Left colon (tissue), 2 donors: ENCODE measurements around the gene OR8K3. TPM values are rescaled to one million over a fixed set of nuclear protein-coding genes. Genes with fewer than 3 reads are reported as not detected.

Experiments
- ATAC-seq: fragments of 200-7000 bp; cut with Tn5 transposase; one replicate; pipeline ENCODE4 v1.9.1; 2020; ENCODE audit warnings: mild to moderate bottlenecking, moderate library complexity
- DNase-seq, 2 donors: peaks; one replicate each; pipeline ENCODE4 v3.0.0-alpha.2; 2020
- intact Hi-C, 2 donors: fragments of 100-400 bp; cut with DNase I in 1 of 2; cut with micrococcal nuclease in 1 of 2; formaldehyde crosslinking; loops; one replicate each; pipeline versions ENCODE4 v1.11.2 to v1.14.0; 2022; cut with DNase I, micrococcal nuclease
- long read RNA-seq: library from polyadenylated mRNA; unstranded; transcript quantifications from one replicate; pipeline ENCODE4 v2.0.0, GENCODE V29; 2021
- total RNA-seq, 2 donors: library from RNA; stranded (reverse); fragmentation: NEBNext Ultra II Directional; extraction: Animal tissue kit (Norgen Biotek cat#: 25700); gene quantifications; one replicate each; pipeline ENCODE4 v1.2.1, GENCODE V29; 2021
- donor health status: DM: no; HTN: no; CAD: no.
- donor health status: DM: yes; HTN: yes; CAD: no.

The OR8K3 gene
- not detected for total RNA-seq
- long read RNA-seq: 0 reads

- no peak for ATAC-seq
- DNase-seq: no peak
- intact Hi-C loops: no loop called here
Observed at GRCh38 chr11:56314844-56315243, at the start of gene OR8K3. TSS of gene OR8K3 (plus strand) at chr11:56315144. CDS start at chr11:56318307, 3,163 bp downstream.

- intact Hi-C loops: no loop called here
- ATAC-seq: no peak
- no peak for DNase-seq
Observed at GRCh38 chr11:56271092-56271491, 43.9 kb upstream of the OR8K3 start.

DNA sequence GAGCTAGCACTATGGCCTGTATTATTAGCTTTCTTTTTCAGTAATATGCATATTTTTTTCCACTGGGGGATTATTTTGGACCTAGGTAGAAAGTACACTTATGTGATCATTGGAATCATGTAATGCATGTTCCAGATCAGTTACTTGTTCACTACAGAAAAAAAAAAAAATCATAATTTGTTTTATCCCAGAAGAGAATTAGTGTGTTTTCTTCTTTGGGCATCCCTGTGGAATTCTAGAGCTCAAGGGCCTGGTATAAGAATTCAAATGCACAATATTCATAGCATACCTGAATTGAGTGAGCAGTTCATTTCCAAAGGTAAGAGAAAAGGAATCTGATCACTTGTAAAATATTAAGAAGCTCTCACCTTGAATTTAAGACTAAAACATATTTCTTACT, 41.1 kb upstream of the OR8K3 start, which contains the start of gene OR5T1:
Gene OR5T1, plus strand, starts transcription at position 301 of the 400 bp plus-strand sequence. CDS start 1,485 bp downstream, outside the sequence.
- intact Hi-C loops: no loop called here
- ATAC-seq (no peak), DNase-seq (no peak)

DNA sequence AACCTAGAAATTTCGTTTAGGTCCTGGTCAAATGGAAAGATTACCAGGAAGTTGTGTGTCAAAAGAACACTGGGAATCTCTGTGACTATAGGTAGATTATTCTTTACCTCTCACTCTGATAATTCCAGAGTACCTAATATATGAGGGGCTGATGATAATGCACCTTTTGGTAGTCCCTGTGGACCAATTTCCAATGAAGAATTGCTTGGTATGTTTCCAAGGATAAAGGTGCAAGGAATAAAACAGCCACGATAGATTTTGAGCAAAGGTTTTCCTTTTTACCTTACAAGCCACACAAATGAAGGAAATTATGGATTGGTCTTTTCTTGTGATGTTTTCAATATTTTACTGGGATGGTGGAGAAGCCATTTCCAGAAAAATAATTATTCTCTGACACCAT, 22.8 kb upstream of the OR8K3 start, which contains the start of gene OR8H1:
Gene OR8H1, minus strand, starts transcription at position 101 of the 400 bp plus-strand sequence. CDS start 1,192 bp downstream, outside the sequence.
- DNase-seq: no peak
- no peak for ATAC-seq
- intact Hi-C loops: no loop called here

DNA sequence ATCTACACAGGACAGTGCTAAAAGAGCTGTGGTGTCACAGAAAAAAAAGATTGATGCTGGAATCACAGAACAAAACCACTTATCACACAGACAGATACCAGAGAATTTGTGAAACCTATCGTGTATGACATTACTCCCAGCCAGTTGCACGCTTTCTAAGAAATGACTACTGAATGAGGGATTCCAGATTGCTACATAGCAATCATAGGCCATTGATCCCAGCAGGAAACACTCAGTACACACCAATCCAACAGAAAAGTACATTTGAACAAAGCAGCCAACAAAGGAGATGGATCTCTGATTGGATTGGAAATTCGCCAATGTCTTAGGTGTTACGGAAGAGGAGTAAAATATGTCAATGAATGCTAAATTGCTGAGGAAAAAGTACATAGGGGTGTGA, 18.0 kb upstream of the OR8K3 start:
- no peak for DNase-seq
- no peak for ATAC-seq
- intact Hi-C loops: no loop called here

GRCh38 chr11:56307836-56308235, 7.1 kb upstream of the OR8K3 start:
- ATAC-seq (no peak), DNase-seq (no peak)
- intact Hi-C loops: no loop called here

GRCh38 chr11:56331861-56332491, 17.0 kb downstream of the OR8K3 start:
- DNase-seq (no peak), ATAC-seq (no peak)
- intact Hi-C loops: no loop called here

DNA sequence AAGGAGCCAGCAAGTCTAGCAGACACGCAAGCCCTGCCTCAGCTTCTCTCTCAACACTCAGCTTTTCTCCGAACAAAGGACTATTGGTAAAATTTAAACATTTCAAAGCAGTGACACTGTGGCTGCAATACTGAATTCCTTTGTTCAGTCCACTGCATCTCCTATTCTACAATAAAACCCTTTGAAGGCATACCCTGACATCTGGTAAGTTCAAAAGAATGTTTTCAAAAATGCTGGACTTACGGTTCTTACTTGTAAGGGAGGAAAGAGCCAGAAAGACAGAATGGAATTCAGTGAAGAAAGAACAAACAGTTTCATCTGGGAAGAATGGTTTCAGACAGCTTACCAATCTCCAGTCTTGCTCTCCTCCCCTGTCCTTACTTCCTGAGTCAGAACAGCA, 18.2 kb downstream of the OR8K3 start:
- intact Hi-C loops: no loop called here
- no peak for ATAC-seq
- DNase-seq: no peak

DNA sequence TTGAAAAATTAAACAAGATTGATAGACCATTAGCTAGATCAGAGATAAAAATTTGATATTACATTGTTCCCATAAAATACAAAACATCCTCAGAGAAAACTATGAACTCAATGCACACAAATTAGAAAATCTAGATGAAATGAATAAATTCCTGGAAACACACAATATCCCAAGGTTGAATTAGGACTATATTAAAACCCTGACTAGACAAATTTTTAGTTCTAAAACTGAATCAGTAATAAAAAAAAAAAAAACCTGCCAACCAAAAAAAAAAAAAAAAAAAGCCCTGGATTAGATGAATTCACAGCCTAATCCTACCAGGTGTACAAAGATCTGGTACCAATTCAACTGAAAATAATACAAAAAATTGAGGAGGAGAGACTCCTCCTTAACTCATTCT, 25.3 kb downstream of the OR8K3 start:
- no peak for ATAC-seq

DNA sequence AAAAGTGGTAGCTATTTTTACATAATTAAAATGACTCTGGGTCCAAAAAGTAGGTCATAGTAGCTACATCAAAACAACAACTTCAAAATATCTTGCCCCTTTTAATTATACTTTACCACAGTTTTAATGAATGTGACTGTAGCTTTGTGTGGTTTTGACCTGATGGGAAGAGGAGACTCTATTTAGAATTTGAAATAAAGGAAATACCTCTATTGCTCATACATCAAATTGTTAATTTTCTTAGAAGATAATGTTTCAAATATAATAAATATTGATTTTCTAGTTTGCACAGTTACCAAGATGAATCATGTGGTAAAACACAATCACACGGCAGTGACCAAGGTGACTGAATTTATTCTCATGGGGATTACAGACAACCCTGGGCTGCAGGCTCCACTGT, 30.8 kb downstream of the OR8K3 start, which contains the start of gene OR8K1:
Gene OR8K1, plus strand, starts transcription at position 301 of the 400 bp plus-strand sequence. Its CDS starts 0 bp downstream, at position 301.
- ATAC-seq (no peak), DNase-seq (no peak)
- intact Hi-C loops: no loop called here

More for the DNA sequence above, 25.3 kb downstream of the OR8K3 start:
- no peak for DNase-seq
- intact Hi-C loops: no loop called here

DNA sequence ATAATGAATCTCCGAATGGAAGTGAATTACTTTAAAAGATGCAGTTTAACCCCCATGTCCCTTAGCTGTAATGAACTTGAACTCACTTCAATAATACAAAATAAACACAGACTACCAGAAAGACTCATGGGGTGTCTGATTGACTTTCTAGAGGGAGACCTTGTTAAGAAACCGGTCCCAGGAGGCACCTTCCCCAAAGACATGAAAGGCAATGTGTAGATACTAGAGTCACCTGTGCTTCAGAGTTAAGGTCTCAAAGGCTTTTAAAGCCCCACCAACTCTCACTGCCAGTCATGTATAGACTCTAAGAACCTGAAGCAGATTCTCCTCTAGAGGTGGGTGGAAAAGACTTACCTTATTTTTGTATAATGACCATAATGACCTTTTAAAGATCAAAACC, 39.0 kb downstream of the OR8K3 start, which contains the start of gene OR8J1:
Gene OR8J1, plus strand, starts transcription at position 301 of the 400 bp plus-strand sequence. CDS start 5,956 bp downstream, outside the sequence.
- intact Hi-C loops: no loop called here
- DNase-seq (no peak), ATAC-seq (no peak)

Other genes starting within 250 kb of the OR8K3 start
- not detected for gene OR8I2, start 221.8 kb upstream of the OR8K3 start, total RNA-seq
- gene OR8H2, start 211.5 kb upstream of the OR8K3 start, total RNA-seq: not detected
- not detected for gene OR8H3, start 192.8 kb upstream of the OR8K3 start, total RNA-seq
- gene OR8J3, start 174.9 kb upstream of the OR8K3 start, total RNA-seq: not detected
- gene OR8K5, start 154.8 kb upstream of the OR8K3 start, total RNA-seq: not detected
- gene OR5J2, start 138.5 kb upstream of the OR8K3 start, total RNA-seq: not detected
- gene OR5T2, start 80.9 kb upstream of the OR8K3 start, total RNA-seq: not detected
- not detected for gene OR5T3, start 62.9 kb upstream of the OR8K3 start, total RNA-seq
- not detected for gene OR5T1, start 41.0 kb upstream of the OR8K3 start, total RNA-seq
- not detected for gene OR8H1, start 22.9 kb upstream of the OR8K3 start, total RNA-seq
- gene OR8K1, start 30.9 kb downstream of the OR8K3 start, total RNA-seq: not detected
- gene OR8J1, start 39.1 kb downstream of the OR8K3 start, total RNA-seq: not detected
- gene OR8U1, start 60.5 kb downstream of the OR8K3 start, total RNA-seq: not detected
- gene OR5AL1, start 97.6 kb downstream of the OR8K3 start, total RNA-seq: not detected
- not detected for gene OR5M3, start 158.2 kb downstream of the OR8K3 start, total RNA-seq
- not detected for gene OR5M8, start 176.2 kb downstream of the OR8K3 start, total RNA-seq
- gene OR5M11, start 228.1 kb downstream of the OR8K3 start, total RNA-seq: not detected